ENCODE measurements around the gene NR6A1.

The NR6A1 gene

GRCh38 chr9:124580186-124580585 is 190.9 kb downstream of the NR6A1 start:
- TF ChIP-seq EZH2phosphoT487 (conservative IDR thresholded peaks at IDR 0.05; ENCODE audit: low read length) (no peak), CTCF (IDR thresholded peaks at IDR 0.05; ENCODE audit: insufficient read depth, low read length, poor library complexity, severe bottlenecking) (no peak)
- H3F3A ChIP-seq (ENCODE audit: insufficient read depth) = no peaks in the 10 kb centered on the region

GRCh38 chr9:124576751-124577150 is 194.4 kb downstream of the NR6A1 start:
- 0 out of 2 replicates have a peak, but pooled peaks cover 7% of the 10 kb centered on the region for H4K20me1 ChIP-seq (ENCODE audit: low read depth, low read length)
- no peaks in the 10 kb centered on the region for H3F3A ChIP-seq (ENCODE audit: insufficient read depth)
- H3K4me3 ChIP-seq (ENCODE audit: insufficient read depth, low read length, poor library complexity, severe bottlenecking) = no peak overlapping the region
- H3K27me3 ChIP-seq (ENCODE audit: low read length) = no peaks in the 10 kb centered on the region
- H2AFZ ChIP-seq (ENCODE audit: low read depth, low read length, severe bottlenecking) = no peak overlapping the region
- no peak overlapping the region for H3K27ac ChIP-seq (ENCODE audit: low read depth, low read length)
- no peaks in the 10 kb centered on the region for H3K9me3 ChIP-seq (ENCODE audit: insufficient read depth, low read length)
- no peak overlapping the region for H3K4me2 ChIP-seq (ENCODE audit: low read depth, low read length, poor library complexity, severe bottlenecking)
- H3K36me3 ChIP-seq (ENCODE audit: low read length) = no peaks in the 10 kb centered on the region
- no peak overlapping the region for H3K9ac ChIP-seq (ENCODE audit: low read length)
- H3K79me2 ChIP-seq (ENCODE audit: insufficient read depth, low read length) = no peaks in the 10 kb centered on the region
- H3K9me2 ChIP-seq (replicated peaks; ENCODE audit: insufficient read depth, low read length) = no peaks in the 10 kb centered on the region
- TF ChIP-seq EZH2phosphoT487 (conservative IDR thresholded peaks at IDR 0.05; ENCODE audit: low read length) (no peak), CTCF (IDR thresholded peaks at IDR 0.05; ENCODE audit: insufficient read depth, low read length, poor library complexity, severe bottlenecking) (no peak)

More at GRCh38 chr9:124580186-124580585, 190.9 kb downstream of the NR6A1 start:
- H2AFZ ChIP-seq (ENCODE audit: low read depth, low read length, severe bottlenecking) = no peak overlapping the region
- no peaks in the 10 kb centered on the region for H3K9me3 ChIP-seq (ENCODE audit: insufficient read depth, low read length)
- no peaks in the 10 kb centered on the region for H3K9me2 ChIP-seq (replicated peaks; ENCODE audit: insufficient read depth, low read length)
- no peaks in the 10 kb centered on the region for H3K36me3 ChIP-seq (ENCODE audit: low read length)
- H3K4me3 ChIP-seq (ENCODE audit: insufficient read depth, low read length, poor library complexity, severe bottlenecking) = no peak overlapping the region
- H4K20me1 ChIP-seq (ENCODE audit: low read depth, low read length) = 0 out of 2 replicates have a peak, but pooled peaks cover 7% of the 10 kb centered on the region
- H3K4me2 ChIP-seq (ENCODE audit: low read depth, low read length, poor library complexity, severe bottlenecking) = no peak overlapping the region
- no peaks in the 10 kb centered on the region for H3K27me3 ChIP-seq (ENCODE audit: low read length)
- no peak overlapping the region for H3K9ac ChIP-seq (ENCODE audit: low read length)
- H3K27ac ChIP-seq (ENCODE audit: low read depth, low read length) = no peak overlapping the region
- H3K79me2 ChIP-seq (ENCODE audit: insufficient read depth, low read length) = no peaks in the 10 kb centered on the region

GRCh38 chr9:124574534-124575375 is 196.4 kb downstream of the NR6A1 start:
- Histone ChIP-seq H3K9me2 (replicated peaks; ENCODE audit: insufficient read depth, low read length) (no peaks in the 10 kb centered on the region), H3K79me2 (ENCODE audit: insufficient read depth, low read length) (no peaks in the 10 kb centered on the region), H2AFZ (ENCODE audit: low read depth, low read length, severe bottlenecking) (no peak overlapping the region), H3F3A (ENCODE audit: insufficient read depth) (no peaks in the 10 kb centered on the region), H3K4me3 (ENCODE audit: insufficient read depth, low read length, poor library complexity, severe bottlenecking) (no peak overlapping the region), H3K4me2 (ENCODE audit: low read depth, low read length, poor library complexity, severe bottlenecking) (no peak overlapping the region), H3K9me3 (ENCODE audit: insufficient read depth, low read length) (no peaks in the 10 kb centered on the region), H4K20me1 (ENCODE audit: low read depth, low read length) (peaks cover 12% of the 10 kb centered on the region; the same call in 1 of the 2 replicates), H3K27me3 (ENCODE audit: low read length) (no peaks in the 10 kb centered on the region), H3K27ac (ENCODE audit: low read depth, low read length) (no peak overlapping the region), H3K9ac (ENCODE audit: low read length) (no peak overlapping the region), H3K36me3 (ENCODE audit: low read length) (no peaks in the 10 kb centered on the region)
- TF ChIP-seq CTCF (IDR thresholded peaks at IDR 0.05; ENCODE audit: insufficient read depth, low read length, poor library complexity, severe bottlenecking) (no peak), EZH2phosphoT487 (conservative IDR thresholded peaks at IDR 0.05; ENCODE audit: low read length) (no peak)
